Measurements from ENCODE around the gene TLE2. TPM values are rescaled to one million over a fixed set of nuclear protein-coding genes. Genes with fewer than 3 reads are reported as not detected.

The TLE2 gene
- polyA plus RNA-seq, 2 of the 4 experiments (the other 2 are of a cell fraction) = 2.1 to 2.6 TPM

DNA sequence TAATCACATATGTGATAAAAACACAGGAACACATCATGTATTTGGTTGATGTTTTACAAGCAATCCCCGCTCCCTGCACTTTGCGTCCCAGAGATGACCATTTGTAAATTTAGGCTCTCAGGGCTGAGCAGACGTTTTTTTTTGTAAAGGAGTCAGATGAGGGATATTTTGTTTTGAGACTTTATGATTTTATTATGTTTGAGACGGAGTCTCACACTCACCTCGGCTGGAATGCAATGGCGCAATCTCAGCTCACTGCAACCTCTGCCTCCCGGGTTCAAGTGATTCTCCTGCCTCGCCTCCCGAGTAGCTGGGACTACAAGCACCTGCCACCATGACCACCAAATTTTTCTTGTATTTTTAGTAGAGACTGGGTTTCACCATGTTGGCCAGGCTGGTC, 50.3 kb downstream of the TLE2 start:
- Histone ChIP-seq H3K27ac (no peak overlapping the region), H3K4me3 (no peak overlapping the region), H3K4me2 (no peak overlapping the region), H3K4me1 (peaks cover 8% of the 10 kb centered on the region; the same call in 2 of the 3 replicates), H3K9me3 (no peaks in the 10 kb centered on the region)
- 77% methylated on average over 9 of the region's 9 CpGs for WGBS (ENCODE audit: missing lambda C conversion rate)
- FAIRE-seq (no peak), DNase-seq (ENCODE audit: low read depth in 1 of 2, low spot score in 1 of 2) (no peak), ATAC-seq (no peak)
- ChIA-PET CTCF (interaction anchor here (3.7 kb wide), 1 partner anchor 28 kb away, joined by 17 read pairs; no protein-coding TSS in a partner anchor), POLR2A (no interaction called here)
- TF ChIP-seq, protein P1, sequence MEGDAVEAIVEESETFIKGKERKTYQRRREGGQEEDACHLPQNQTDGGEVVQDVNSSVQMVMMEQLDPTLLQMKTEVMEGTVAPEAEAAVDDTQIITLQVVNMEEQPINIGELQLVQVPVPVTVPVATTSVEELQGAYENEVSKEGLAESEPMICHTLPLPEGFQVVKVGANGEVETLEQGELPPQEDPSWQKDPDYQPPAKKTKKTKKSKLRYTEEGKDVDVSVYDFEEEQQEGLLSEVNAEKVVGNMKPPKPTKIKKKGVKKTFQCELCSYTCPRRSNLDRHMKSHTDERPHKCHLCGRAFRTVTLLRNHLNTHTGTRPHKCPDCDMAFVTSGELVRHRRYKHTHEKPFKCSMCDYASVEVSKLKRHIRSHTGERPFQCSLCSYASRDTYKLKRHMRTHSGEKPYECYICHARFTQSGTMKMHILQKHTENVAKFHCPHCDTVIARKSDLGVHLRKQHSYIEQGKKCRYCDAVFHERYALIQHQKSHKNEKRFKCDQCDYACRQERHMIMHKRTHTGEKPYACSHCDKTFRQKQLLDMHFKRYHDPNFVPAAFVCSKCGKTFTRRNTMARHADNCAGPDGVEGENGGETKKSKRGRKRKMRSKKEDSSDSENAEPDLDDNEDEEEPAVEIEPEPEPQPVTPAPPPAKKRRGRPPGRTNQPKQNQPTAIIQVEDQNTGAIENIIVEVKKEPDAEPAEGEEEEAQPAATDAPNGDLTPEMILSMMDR (IDR thresholded peaks at IDR 0.05) = no peak
- TF ChIP-seq HOXA7 (CRISPR knock-in tag; IDR thresholded peaks at IDR 0.05) (no peak), ZC3H11A (IDR thresholded peaks at IDR 0.05) (no peak), EHF (CRISPR knock-in tag; IDR thresholded peaks at IDR 0.05) (no peak), KDM1A (IDR thresholded peaks at IDR 0.05; ENCODE audit: low read depth) (no peak), CHD4 (IDR thresholded peaks at IDR 0.05; ENCODE audit: borderline replicate concordance) (no peak), KDM5A (IDR thresholded peaks at IDR 0.05) (no peak), POLR2A (IDR thresholded peaks at IDR 0.05; ENCODE audit: low read length) (no peak), MAFK (IDR thresholded peaks at IDR 0.05; ENCODE audit: partially characterized antibody) (no peak), ZFP36 (IDR thresholded peaks at IDR 0.05; ENCODE audit: borderline replicate concordance, partially characterized antibody) (no peak), NFE2L2 (conservative IDR thresholded peaks at IDR 0.05; ENCODE audit: low read length) (no peak), HOXB13 (CRISPR knock-in tag; IDR thresholded peaks at IDR 0.05; ENCODE audit: low read depth) (no peak), CBX2 (IDR thresholded peaks at IDR 0.05; ENCODE audit: borderline replicate concordance, low read depth) (no peak), RAD21 (conservative IDR thresholded peaks at IDR 0.05 in 1 of 2, IDR thresholded peaks at IDR 0.05 in 1 of 2) (no peak), SREBF2 (IDR thresholded peaks at IDR 0.05) (no peak)
- TF ChIP-seq, protein P2, sequence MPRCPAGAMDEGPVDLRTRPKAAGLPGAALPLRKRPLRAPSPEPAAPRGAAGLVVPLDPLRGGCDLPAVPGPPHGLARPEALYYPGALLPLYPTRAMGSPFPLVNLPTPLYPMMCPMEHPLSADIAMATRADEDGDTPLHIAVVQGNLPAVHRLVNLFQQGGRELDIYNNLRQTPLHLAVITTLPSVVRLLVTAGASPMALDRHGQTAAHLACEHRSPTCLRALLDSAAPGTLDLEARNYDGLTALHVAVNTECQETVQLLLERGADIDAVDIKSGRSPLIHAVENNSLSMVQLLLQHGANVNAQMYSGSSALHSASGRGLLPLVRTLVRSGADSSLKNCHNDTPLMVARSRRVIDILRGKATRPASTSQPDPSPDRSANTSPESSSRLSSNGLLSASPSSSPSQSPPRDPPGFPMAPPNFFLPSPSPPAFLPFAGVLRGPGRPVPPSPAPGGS (IDR thresholded peaks at IDR 0.05) = no peak
- TF ChIP-seq, protein P3, sequence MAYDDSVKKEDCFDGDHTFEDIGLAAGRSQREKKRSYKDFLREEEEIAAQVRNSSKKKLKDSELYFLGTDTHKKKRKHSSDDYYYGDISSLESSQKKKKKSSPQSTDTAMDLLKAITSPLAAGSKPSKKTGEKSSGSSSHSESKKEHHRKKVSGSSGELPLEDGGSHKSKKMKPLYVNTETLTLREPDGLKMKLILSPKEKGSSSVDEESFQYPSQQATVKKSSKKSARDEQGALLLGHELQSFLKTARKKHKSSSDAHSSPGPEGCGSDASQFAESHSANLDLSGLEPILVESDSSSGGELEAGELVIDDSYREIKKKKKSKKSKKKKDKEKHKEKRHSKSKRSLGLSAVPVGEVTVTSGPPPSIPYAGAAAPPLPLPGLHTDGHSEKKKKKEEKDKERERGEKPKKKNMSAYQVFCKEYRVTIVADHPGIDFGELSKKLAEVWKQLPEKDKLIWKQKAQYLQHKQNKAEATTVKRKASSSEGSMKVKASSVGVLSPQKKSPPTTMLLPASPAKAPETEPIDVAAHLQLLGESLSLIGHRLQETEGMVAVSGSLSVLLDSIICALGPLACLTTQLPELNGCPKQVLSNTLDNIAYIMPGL (CRISPR knock-in tag; IDR thresholded peaks at IDR 0.05; ENCODE audit: borderline replicate concordance) = no peak
- TF ChIP-seq, protein P4, sequence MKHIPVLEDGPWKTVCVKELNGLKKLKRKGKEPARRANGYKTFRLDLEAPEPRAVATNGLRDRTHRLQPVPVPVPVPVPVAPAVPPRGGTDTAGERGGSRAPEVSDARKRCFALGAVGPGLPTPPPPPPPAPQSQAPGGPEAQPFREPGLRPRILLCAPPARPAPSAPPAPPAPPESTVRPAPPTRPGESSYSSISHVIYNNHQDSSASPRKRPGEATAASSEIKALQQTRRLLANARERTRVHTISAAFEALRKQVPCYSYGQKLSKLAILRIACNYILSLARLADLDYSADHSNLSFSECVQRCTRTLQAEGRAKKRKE (CRISPR knock-in tag; IDR thresholded peaks at IDR 0.05; ENCODE audit: low read depth) = no peak
- TF ChIP-seq, protein P5, sequence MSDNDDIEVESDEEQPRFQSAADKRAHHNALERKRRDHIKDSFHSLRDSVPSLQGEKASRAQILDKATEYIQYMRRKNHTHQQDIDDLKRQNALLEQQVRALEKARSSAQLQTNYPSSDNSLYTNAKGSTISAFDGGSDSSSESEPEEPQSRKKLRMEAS (IDR thresholded peaks at IDR 0.05) = no peak

DNA sequence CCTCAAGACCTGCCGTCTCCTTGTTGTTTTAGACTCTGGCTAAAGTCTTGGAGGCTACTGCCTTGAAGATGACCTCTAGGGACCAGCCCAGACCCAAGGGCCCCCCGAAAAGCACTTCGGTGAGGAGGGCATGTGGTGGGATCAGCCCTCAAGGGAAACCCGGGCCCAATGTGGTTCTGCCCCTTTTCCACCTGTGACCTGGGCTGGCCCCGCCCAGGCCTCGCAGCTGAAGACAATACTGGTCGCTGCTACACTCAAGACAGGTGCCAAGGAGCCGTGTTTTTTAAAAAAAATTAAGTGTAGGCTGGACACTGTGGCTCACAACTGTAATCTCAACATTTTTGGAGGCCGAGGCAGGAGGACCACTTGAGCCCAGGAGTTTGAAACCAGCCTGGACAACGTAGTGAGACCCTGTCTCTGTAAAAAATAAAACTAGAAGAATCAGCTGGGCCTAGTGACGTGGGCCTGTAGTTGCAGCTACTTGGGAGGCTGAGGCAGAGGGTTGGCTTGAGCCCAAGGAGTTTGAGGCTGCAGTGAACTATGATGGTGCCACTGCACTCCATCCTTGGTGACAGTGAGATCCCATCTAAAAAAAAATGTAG, 50.8 kb downstream of the TLE2 start:
- no peaks in the 10 kb centered on the region for H3K9me3 ChIP-seq
- TF ChIP-seq, protein P4 (CRISPR knock-in tag; IDR thresholded peaks at IDR 0.05; ENCODE audit: low read depth) = no peak
- TF ChIP-seq NPAS2 (CRISPR knock-in tag; IDR thresholded peaks at IDR 0.05; ENCODE audit: borderline replicate concordance) = no peak
- no peak for TF ChIP-seq MYC (IDR thresholded peaks at IDR 0.05; ENCODE audit: borderline replicate concordance, low read length)
- TF ChIP-seq TFCP2L1 (CRISPR knock-in tag; IDR thresholded peaks at IDR 0.05) = no peak
- no peak for TF ChIP-seq POLR2AphosphoS2 (conservative IDR thresholded peaks at IDR 0.05; ENCODE audit: low read length)
- DNase-seq (ENCODE audit: low read depth in 1 of 2, low spot score in 1 of 2) (no peak), FAIRE-seq (no peak), ATAC-seq (no peak)
- peak overlapping the region; percentile 48; the same call in 1 of the 3 replicates for H3K4me3 ChIP-seq
- H3K4me1 ChIP-seq = peaks cover 8% of the 10 kb centered on the region; the same call in 2 of the 3 replicates
- ChIA-PET CTCF (interaction anchor here (1.4 to 3.7 kb wide), 3 partner anchors 16 to 58 kb away, joined by 7 to 17 read pairs (median 11); no protein-coding TSS in a partner anchor), POLR2A (interaction anchor here (1.7 to 2.0 kb wide), 2 partner anchors 27 to 58 kb away, joined by 10 to 15 read pairs; no protein-coding TSS in a partner anchor)
- H3K4me2 ChIP-seq = peak overlapping the region; percentile 80
- peak overlapping the region; percentile 76 to 88 for H3K27ac ChIP-seq
- WGBS (ENCODE audit: missing lambda C conversion rate) = 89% methylated on average over 11 of the region's 11 CpGs

Data from A549 (cell line).